HUES64 (cell line): Measurements from ENCODE around the gene AFAP1L1.

Experiments
- H3K27ac ChIP-seq: 2 replicates; pipeline ENCODE4 v1.7.0; 2013; ENCODE audit warnings: low read depth, low read length, inconsistent platforms
- H3K27me3 ChIP-seq: 2 replicates; pipeline ENCODE4 v1.6.1; 2013; ENCODE audit warnings: mild to moderate bottlenecking, low read length; ENCODE audit not compliant: insufficient read depth
- H3K36me3 ChIP-seq: 2 replicates; pipeline ENCODE4 v1.6.1; 2013; ENCODE audit warnings: mild to moderate bottlenecking, low read length; ENCODE audit not compliant: insufficient read depth
- H3K4me1 ChIP-seq: 2 replicates; pipeline ENCODE4 v1.6.1; 2013; ENCODE audit warnings: mild to moderate bottlenecking, low read length, moderate library complexity; ENCODE audit not compliant: insufficient read depth
- H3K4me3 ChIP-seq: 2 replicates; pipeline ENCODE4 v1.5.1; 2013; ENCODE audit warnings: mild to moderate bottlenecking, low read length, moderate library complexity
- H3K9ac ChIP-seq: 2 replicates; pipeline ENCODE4 v1.6.1; 2013; ENCODE audit warnings: mild to moderate bottlenecking, low read depth, low read length
- H3K9me3 ChIP-seq: 2 replicates; pipeline ENCODE4 v1.6.1; 2013; ENCODE audit warnings: low read depth, low read length; ENCODE audit not compliant: insufficient read depth
- WGBS: fragments of 150-250, 120-280 bp; methylation state at CpG from one replicate; pipeline ENCODE4 v1.1.7; 2013; ENCODE audit warnings: missing lambda C conversion rate; 5-methylcytosine and 5-hydroxymethylcytosine counted together

The AFAP1L1 gene

DNA sequence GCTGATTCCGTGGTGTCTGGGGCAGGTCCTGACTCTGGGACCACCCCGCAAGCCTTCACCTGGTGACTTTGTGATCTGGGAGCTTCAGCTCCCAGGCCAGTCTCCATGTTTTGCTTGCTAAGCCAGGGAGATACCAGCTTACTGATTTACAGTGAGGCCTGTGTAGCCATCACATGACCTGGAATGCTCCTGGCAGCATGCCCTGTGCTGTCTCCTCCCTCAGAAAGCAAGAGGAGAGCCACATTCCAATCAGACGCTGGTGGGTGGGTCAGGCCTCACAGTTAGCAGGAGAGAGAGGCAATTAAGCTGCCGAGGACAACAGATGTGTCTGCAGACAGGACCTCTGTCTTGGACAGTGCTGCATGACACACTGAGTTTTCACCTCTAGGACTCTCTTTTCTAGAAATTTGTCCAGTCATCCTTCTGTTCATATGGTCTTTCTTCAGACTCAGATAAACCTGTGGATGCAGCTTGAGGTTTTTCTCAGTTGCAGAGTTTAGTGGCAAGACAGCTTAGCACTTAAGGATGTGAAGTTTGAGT is 49.2 kb downstream of the AFAP1L1 start:
- Histone ChIP-seq H3K4me1 (no peaks in the 10 kb centered on the region), H3K4me3 (no peak overlapping the region), H3K9ac (no peak overlapping the region; the same call in 1 of the 2 replicates), H3K9me3 (no peaks in the 10 kb centered on the region), H3K36me3 (no peaks in the 10 kb centered on the region), H3K27ac (no peak overlapping the region), H3K27me3 (no peaks in the 10 kb centered on the region)
- 62% methylated on average over 4 of the region's 4 CpGs for WGBS

- no peak overlapping the region for H3K4me3 ChIP-seq
- no peaks in the 10 kb centered on the region for H3K36me3 ChIP-seq
- 76% methylated on average over 12 of the region's 12 CpGs for WGBS
- H3K27me3 ChIP-seq: no peaks in the 10 kb centered on the region
- no peaks in the 10 kb centered on the region for H3K9me3 ChIP-seq
- H3K9ac ChIP-seq: no peak overlapping the region
- H3K27ac ChIP-seq: no peak overlapping the region
- H3K4me1 ChIP-seq: no peaks in the 10 kb centered on the region
Measured at GRCh38 chr5:149322518-149322917, 50.9 kb downstream of the AFAP1L1 start.

- no peak overlapping the region for H3K9ac ChIP-seq
- H3K4me3 ChIP-seq: no peak overlapping the region
- no peaks in the 10 kb centered on the region for H3K27me3 ChIP-seq
- H3K36me3 ChIP-seq: no peaks in the 10 kb centered on the region
- no peak overlapping the region for H3K27ac ChIP-seq
- no peaks in the 10 kb centered on the region for H3K9me3 ChIP-seq
- H3K4me1 ChIP-seq: no peaks in the 10 kb centered on the region
Measured at GRCh38 chr5:149323210-149323609, 51.6 kb downstream of the AFAP1L1 start.

GRCh38 chr5:149323621-149324205 is 52.1 kb downstream of the AFAP1L1 start:
- H3K9me3 ChIP-seq: no peaks in the 10 kb centered on the region
- H3K27me3 ChIP-seq: no peaks in the 10 kb centered on the region
- WGBS: 100% methylated on average over 2 of the region's 2 CpGs
- H3K27ac ChIP-seq: no peak overlapping the region
- no peak overlapping the region for H3K4me3 ChIP-seq
- no peaks in the 10 kb centered on the region for H3K4me1 ChIP-seq
- no peak overlapping the region for H3K9ac ChIP-seq
- H3K36me3 ChIP-seq: no peaks in the 10 kb centered on the region

DNA sequence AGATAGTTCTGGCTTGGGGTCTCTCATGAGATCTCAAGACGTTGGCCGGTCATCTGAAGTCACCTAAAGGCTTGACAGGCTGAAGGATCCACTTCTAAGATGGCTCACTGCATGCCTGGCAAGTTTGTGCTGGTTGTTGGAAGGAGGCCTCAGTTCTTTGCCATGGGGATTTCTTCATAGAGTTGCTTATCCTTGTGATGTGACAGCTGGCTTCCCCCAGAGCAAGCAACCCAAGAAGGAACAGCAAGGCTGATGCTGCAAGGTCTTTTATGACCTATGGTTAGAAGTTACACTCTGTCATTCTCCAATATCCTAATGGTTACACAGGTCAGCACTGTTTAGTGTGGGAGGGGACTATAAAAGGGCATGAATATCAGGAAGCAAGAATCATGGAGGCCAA is 53.0 kb downstream of the AFAP1L1 start:
- no peak overlapping the region for H3K4me3 ChIP-seq
- H3K36me3 ChIP-seq: no peaks in the 10 kb centered on the region
- WGBS: 93% methylated on average over 2 of the region's 2 CpGs
- H3K4me1 ChIP-seq: no peaks in the 10 kb centered on the region
- H3K9ac ChIP-seq: no peak overlapping the region
- no peaks in the 10 kb centered on the region for H3K27me3 ChIP-seq
- no peak overlapping the region for H3K27ac ChIP-seq
- H3K9me3 ChIP-seq: no peaks in the 10 kb centered on the region

DNA sequence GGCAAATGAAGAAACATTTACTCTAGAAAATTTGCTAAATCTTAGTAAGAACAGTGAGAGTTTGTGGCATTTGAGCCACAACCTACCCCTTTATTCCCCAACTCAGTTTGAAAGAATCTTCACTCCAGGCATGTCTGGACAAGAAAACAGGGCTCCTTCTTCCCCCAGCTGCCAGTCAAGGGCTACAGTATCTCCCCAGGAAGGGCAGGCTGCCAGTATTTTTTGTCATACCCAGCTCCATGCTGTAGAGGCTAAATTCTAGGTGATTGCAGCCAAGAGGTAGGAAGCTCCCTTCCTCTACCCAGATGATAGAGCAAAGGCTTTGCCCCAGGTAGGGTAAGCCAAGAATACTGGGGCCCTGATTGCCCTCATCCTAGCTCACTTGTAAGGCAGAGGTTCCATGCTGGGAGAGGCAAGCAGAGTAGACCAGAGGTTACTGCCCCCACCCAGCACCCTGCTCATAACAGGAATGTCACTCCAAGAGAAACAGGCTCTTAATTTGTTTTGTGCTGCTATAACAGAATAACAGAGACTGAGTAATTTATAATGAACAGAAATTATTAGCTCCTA is 53.6 kb downstream of the AFAP1L1 start:
- H3K9me3 ChIP-seq: no peaks in the 10 kb centered on the region
- H3K36me3 ChIP-seq: no peaks in the 10 kb centered on the region
- H3K4me3 ChIP-seq: no peak overlapping the region
- H3K27ac ChIP-seq: no peak overlapping the region
- H3K4me1 ChIP-seq: no peaks in the 10 kb centered on the region
- H3K27me3 ChIP-seq: no peaks in the 10 kb centered on the region
- H3K9ac ChIP-seq: no peak overlapping the region

DNA sequence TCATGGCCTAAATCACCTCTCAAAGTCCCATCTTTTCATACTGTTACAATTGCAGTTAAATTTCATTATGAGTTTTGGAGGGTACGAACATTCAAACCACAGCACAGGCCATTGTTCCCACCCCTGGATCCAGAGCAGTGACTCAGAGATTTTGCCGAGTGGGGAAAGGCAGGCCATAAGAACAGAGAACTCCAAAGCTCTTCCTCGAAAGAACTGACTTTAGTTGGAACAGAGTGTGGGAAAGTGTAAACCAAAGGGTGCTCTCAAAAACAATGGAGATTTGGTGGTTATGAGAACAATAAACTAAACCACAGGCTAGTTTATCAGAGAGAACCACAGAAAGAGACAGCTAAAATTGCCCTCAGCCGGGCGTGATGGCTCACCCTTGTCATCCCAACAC is 54.2 kb downstream of the AFAP1L1 start:
- Histone ChIP-seq H3K27me3 (no peaks in the 10 kb centered on the region), H3K4me3 (no peak overlapping the region), H3K4me1 (no peaks in the 10 kb centered on the region), H3K27ac (no peak overlapping the region), H3K36me3 (no peaks in the 10 kb centered on the region), H3K9ac (no peak overlapping the region), H3K9me3 (no peaks in the 10 kb centered on the region)
- 87% methylated on average over 5 of the region's 5 CpGs for WGBS

- H3K4me3 ChIP-seq: no peak overlapping the region
- no peaks in the 10 kb centered on the region for H3K4me1 ChIP-seq
- no peaks in the 10 kb centered on the region for H3K9me3 ChIP-seq
- no peak overlapping the region for H3K27ac ChIP-seq
- H3K27me3 ChIP-seq: no peaks in the 10 kb centered on the region
- WGBS: 93% methylated on average over 3 of the region's 3 CpGs
- H3K36me3 ChIP-seq: no peaks in the 10 kb centered on the region
- no peak overlapping the region for H3K9ac ChIP-seq
Measured at GRCh38 chr5:149326611-149327010, 55.0 kb downstream of the AFAP1L1 start.

DNA sequence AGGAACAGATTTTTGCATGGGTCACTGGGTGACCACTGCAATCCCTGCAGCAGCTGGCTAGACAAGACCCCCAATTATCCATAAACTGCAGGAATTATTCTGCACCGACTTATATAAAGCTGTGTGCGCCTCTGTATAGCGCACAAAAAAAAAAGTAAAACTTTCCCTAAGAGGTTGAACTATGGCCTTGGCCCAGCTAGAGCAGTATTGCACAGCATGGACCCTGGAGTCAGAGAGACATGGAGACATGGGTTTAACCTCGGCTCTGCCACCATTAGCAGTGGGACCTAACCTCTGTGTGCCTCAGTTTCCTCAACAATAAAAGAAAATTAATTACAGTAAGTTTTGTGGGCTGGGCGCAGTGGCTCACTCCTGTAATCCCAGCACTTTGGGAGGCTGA is 56.5 kb downstream of the AFAP1L1 start:
- Histone ChIP-seq H3K27me3 (no peaks in the 10 kb centered on the region), H3K9me3 (no peaks in the 10 kb centered on the region), H3K4me1 (no peaks in the 10 kb centered on the region), H3K4me3 (no peak overlapping the region), H3K36me3 (no peaks in the 10 kb centered on the region), H3K9ac (no peak overlapping the region), H3K27ac (no peak overlapping the region)
- 99% methylated on average over 5 of the region's 5 CpGs for WGBS

GRCh38 chr5:149333711-149334443 is 62.2 kb downstream of the AFAP1L1 start:
- H3K9me3 ChIP-seq: no peaks in the 10 kb centered on the region
- no peak overlapping the region for H3K9ac ChIP-seq
- H3K4me1 ChIP-seq: no peaks in the 10 kb centered on the region
- no peak overlapping the region for H3K4me3 ChIP-seq
- WGBS: 89% methylated on average over 2 of the region's 2 CpGs
- no peaks in the 10 kb centered on the region; the same call in 1 of the 2 replicates for H3K27me3 ChIP-seq
- H3K36me3 ChIP-seq: no peaks in the 10 kb centered on the region
- H3K27ac ChIP-seq: no peak overlapping the region

DNA sequence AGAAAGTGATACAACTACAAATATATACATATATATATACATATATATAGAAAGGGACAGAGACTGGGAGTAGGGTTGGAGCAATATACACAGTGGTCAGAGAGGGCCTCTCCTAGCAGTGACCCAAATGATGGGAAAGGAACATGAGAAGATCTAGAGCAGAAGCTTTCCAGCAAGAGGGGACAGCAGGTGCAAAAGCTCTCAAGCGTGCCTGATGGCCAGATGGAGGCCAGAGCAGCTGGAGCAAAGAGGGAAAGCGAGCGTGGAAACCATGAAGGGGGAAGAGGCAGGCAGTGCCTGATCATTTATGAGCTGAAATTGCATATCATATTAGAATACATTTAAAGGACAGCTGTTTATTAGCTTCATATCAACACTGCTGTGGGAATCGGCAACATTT is 66.1 kb downstream of the AFAP1L1 start:
- H3K9ac ChIP-seq: no peak overlapping the region
- no peaks in the 10 kb centered on the region for H3K9me3 ChIP-seq
- H3K27me3 ChIP-seq: no peaks in the 10 kb centered on the region; the same call in 1 of the 2 replicates
- no peak overlapping the region for H3K4me3 ChIP-seq
- H3K4me1 ChIP-seq: no peaks in the 10 kb centered on the region
- 93% methylated on average over 4 of the region's 4 CpGs for WGBS
- H3K36me3 ChIP-seq: no peaks in the 10 kb centered on the region
- no peak overlapping the region for H3K27ac ChIP-seq
